Hepatocyte (in vitro differentiated cells): ENCODE data around the gene DIAPH3.

Source experiments
- EZH2phosphoT487 ChIP-seq: fragments of 200-600 bp; sonication (generic); IDR thresholded peaks from one replicate; pipeline ENCODE4 v1.6.1; 2018; ENCODE audit warnings: antibody characterized with exemption, mild to moderate bottlenecking, low read depth, moderate library complexity; ENCODE audit not compliant: unreplicated experiment, severe bottlenecking
- TF ChIP-seq, protein P1 (sequence below): fragments of 200-600 bp; sonication (generic); IDR thresholded peaks from 2 replicates; pipeline ENCODE4 v1.5.1; 2016; ENCODE audit warnings: antibody characterized with exemption, mild to moderate bottlenecking; ENCODE audit not compliant: poor library complexity

DNA sequence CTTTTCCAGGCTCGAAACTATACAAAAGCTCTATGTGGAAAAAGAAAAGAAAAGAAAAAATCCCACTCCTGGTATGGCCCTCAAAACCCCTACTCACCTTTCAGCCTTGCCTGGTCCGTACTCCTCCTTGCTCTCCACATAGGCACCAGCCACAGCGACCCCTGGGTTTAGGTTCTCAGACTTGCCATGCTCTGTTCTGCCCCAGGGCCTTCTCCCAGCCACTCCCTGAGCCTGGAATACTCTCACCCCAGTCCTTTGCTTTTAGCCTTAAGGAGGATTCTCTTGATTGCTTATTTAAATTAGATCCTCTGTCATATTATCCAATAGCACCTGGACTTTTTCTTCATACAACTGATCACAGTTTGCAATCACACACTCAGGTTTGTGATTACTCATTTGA, 522.5 kb downstream of the DIAPH3 start:
- TF ChIP-seq, protein P1, sequence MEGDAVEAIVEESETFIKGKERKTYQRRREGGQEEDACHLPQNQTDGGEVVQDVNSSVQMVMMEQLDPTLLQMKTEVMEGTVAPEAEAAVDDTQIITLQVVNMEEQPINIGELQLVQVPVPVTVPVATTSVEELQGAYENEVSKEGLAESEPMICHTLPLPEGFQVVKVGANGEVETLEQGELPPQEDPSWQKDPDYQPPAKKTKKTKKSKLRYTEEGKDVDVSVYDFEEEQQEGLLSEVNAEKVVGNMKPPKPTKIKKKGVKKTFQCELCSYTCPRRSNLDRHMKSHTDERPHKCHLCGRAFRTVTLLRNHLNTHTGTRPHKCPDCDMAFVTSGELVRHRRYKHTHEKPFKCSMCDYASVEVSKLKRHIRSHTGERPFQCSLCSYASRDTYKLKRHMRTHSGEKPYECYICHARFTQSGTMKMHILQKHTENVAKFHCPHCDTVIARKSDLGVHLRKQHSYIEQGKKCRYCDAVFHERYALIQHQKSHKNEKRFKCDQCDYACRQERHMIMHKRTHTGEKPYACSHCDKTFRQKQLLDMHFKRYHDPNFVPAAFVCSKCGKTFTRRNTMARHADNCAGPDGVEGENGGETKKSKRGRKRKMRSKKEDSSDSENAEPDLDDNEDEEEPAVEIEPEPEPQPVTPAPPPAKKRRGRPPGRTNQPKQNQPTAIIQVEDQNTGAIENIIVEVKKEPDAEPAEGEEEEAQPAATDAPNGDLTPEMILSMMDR, result no peak
- TF ChIP-seq EZH2phosphoT487, result no peak
